ENCODE results near the gene TRAPPC3.

TRAPPC3 gene

GRCh38 chr1:36092798-36093185 is 56.5 kb downstream of the TRAPPC3 start:
- no peak for DNase-seq (ENCODE audit: low read depth)
- TF ChIP-seq, protein P1, sequence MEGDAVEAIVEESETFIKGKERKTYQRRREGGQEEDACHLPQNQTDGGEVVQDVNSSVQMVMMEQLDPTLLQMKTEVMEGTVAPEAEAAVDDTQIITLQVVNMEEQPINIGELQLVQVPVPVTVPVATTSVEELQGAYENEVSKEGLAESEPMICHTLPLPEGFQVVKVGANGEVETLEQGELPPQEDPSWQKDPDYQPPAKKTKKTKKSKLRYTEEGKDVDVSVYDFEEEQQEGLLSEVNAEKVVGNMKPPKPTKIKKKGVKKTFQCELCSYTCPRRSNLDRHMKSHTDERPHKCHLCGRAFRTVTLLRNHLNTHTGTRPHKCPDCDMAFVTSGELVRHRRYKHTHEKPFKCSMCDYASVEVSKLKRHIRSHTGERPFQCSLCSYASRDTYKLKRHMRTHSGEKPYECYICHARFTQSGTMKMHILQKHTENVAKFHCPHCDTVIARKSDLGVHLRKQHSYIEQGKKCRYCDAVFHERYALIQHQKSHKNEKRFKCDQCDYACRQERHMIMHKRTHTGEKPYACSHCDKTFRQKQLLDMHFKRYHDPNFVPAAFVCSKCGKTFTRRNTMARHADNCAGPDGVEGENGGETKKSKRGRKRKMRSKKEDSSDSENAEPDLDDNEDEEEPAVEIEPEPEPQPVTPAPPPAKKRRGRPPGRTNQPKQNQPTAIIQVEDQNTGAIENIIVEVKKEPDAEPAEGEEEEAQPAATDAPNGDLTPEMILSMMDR (IDR thresholded peaks at IDR 0.05; ENCODE audit: control insufficient read depth, extremely low read depth, insufficient read depth), result no peak
- no peak overlapping the region for H3K4me3 ChIP-seq (ENCODE audit: low read depth, low read length)

DNA sequence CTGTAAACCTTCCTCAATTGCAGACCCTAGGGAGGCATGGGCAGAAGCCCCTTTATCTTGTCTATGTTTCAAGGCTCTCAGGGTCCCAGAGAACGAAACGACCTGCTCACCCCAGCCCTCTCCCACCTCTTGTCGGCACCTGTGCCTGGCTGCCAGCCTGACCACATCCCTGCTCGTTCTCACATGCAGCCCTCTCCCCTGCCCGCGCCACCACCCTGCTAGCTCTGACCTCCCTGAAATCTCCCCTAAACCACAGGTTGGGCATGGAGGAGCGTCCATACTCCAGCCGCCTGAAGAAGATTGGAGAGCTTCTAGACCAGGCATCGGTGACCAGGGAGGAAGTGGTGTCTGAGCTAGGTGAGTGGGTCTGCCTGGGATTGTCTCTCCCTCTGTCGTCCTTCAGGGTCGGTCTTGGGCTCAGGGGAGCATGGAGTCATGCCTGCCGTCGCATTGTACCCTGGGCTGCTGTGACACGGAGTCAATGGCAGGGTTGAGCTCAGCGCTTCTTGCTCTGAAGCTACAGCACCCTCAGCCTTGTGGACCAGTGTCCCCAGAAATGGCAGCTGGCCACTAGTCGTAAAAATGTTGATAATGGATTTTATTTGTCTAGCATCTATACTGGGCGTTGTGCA is 57.0 kb downstream of the TRAPPC3 start:
- TF ChIP-seq, protein P1 (IDR thresholded peaks at IDR 0.05; ENCODE audit: control insufficient read depth, extremely low read depth, insufficient read depth), result no peak
- DNase-seq (ENCODE audit: low read depth), result no peak
- H3K4me3 ChIP-seq (ENCODE audit: low read depth, low read length), result no peak overlapping the region

GRCh38 chr1:36091698-36092097 is 57.6 kb downstream of the TRAPPC3 start:
- H3K4me3 ChIP-seq (ENCODE audit: low read depth, low read length), result no peak overlapping the region
- TF ChIP-seq, protein P1 (IDR thresholded peaks at IDR 0.05; ENCODE audit: control insufficient read depth, extremely low read depth, insufficient read depth), result no peak
- no peak for DNase-seq (ENCODE audit: low read depth)

DNA sequence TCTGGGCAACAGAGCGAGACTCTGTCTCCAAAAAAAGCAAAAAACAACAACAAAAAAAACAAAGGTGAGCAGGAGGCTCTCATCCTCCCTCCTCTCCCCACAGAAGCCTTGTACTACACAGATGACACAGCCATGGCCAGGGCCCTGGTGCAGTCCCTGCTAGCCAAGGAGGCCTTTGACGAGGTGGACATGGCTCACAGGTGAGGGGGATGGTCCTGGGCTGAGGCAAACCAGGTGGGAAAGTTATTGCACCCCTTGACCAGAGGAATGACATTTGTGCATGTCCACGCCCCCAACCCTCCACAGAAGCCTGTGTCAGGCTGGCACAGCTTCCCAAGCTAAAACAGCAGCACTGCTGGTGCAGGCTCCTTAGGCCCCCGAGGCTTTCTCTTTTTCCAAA is 58.1 kb downstream of the TRAPPC3 start:
- TF ChIP-seq, protein P1 (IDR thresholded peaks at IDR 0.05; ENCODE audit: control insufficient read depth, extremely low read depth, insufficient read depth), result no peak
- no peak overlapping the region for H3K4me3 ChIP-seq (ENCODE audit: low read depth, low read length)
- no peak for DNase-seq (ENCODE audit: low read depth)

- TF ChIP-seq, protein P1 (IDR thresholded peaks at IDR 0.05; ENCODE audit: control insufficient read depth, extremely low read depth, insufficient read depth), result no peak
- H3K4me3 ChIP-seq (ENCODE audit: low read depth, low read length), result peak overlapping the region; percentile 99
- DNase-seq (ENCODE audit: low read depth), result no peak
Measured at GRCh38 chr1:36089393-36090121, 59.7 kb downstream of the TRAPPC3 start.

DNA sequence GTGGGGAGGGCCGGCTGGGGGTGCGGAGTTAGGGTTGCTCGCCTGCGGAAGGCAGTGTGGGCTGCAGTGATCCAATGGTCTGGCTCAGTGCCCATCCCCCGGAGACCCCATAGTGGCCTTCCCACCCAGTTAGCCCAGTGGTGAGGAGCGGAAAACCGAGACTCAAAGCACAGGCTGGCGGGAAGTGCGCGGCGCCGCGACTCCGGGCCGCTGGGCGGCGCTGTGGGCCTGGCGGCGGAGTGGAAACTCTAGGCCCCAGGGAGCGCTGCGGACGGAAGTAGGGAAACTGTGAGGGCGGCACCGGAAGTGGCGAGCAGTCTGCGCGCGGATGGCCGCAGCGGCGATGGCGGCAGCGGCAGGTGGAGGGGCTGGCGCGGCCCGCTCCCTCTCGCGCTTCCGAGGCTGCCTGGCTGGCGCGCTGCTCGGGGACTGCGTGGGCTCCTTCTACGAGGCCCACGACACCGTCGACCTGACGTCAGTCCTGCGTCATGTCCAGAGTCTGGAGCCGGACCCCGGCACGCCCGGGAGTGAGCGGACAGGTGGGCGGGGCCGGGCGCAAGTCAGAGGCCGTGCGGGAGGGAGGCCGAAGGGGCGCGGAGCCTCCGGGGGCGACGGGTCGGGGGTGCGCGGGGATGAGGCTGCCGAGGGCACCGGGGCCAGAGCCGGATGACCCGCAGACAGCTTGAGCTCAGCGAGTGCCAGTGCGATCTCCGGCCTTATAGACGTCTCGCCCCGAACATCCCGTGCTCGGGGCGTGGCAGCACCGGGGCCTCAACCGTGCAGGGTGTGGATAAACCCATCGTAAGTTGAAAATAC is 60.5 kb downstream of the TRAPPC3 start, which contains the start of gene ADPRS:
Gene ADPRS (plus strand): TSS at position 316 of the 816 bp plus-strand sequence. CDS start 13 bp downstream, at position 329.
- peak within 1 kb of the TSS; percentile 99 for H3K4me3 ChIP-seq (ENCODE audit: low read depth, low read length)
- peak; percentile 70 for DNase-seq (ENCODE audit: low read depth)
- TF ChIP-seq, protein P1 (IDR thresholded peaks at IDR 0.05; ENCODE audit: control insufficient read depth, extremely low read depth, insufficient read depth), result peak; percentile 95
